ENCODE measurements around the gene POLR3E. TPM values are rescaled to one million over a fixed set of nuclear protein-coding genes. Genes with fewer than 3 reads are reported as not detected.

POLR3E gene
- total RNA-seq, 1 donor from 2014 or later, result 43.3 TPM

DNA sequence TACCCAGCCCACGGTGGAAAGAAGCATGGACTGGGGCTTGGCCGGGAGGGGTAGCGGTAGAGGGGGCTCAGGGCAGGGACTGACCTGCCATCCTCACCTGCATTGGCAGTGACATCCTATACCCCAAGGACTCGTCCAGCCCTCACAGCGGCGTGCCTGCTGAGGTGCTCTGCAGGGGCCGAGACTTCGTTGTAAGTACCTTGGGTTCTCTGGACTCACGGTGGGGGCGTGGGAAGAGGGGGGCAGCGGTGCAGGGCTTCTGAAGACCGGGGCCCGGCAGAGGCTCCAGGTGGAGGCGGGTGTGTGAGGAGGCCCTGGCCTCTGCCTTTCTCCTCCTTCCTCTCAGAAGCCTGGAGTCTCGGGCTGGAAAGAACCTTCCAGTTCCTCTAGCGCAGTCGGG lies 25.5 kb downstream of the POLR3E start:
- no peak for ATAC-seq
- DNase-seq, result peak; percentile 57
- Histone ChIP-seq H3K9me3 (no peaks in the 10 kb centered on the region), H3K36me3 (peaks cover 83% of the 10 kb centered on the region), H3K4me3 (no peak overlapping the region), H3K27ac (no peak overlapping the region), H3K27me3 (no peaks in the 10 kb centered on the region), H3K4me1 (no peaks in the 10 kb centered on the region)
- intact Hi-C loops (cut with DNase I), result no loop called here
- TF ChIP-seq, protein P1, sequence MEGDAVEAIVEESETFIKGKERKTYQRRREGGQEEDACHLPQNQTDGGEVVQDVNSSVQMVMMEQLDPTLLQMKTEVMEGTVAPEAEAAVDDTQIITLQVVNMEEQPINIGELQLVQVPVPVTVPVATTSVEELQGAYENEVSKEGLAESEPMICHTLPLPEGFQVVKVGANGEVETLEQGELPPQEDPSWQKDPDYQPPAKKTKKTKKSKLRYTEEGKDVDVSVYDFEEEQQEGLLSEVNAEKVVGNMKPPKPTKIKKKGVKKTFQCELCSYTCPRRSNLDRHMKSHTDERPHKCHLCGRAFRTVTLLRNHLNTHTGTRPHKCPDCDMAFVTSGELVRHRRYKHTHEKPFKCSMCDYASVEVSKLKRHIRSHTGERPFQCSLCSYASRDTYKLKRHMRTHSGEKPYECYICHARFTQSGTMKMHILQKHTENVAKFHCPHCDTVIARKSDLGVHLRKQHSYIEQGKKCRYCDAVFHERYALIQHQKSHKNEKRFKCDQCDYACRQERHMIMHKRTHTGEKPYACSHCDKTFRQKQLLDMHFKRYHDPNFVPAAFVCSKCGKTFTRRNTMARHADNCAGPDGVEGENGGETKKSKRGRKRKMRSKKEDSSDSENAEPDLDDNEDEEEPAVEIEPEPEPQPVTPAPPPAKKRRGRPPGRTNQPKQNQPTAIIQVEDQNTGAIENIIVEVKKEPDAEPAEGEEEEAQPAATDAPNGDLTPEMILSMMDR (IDR thresholded peaks at IDR 0.05), result no peak

DNA sequence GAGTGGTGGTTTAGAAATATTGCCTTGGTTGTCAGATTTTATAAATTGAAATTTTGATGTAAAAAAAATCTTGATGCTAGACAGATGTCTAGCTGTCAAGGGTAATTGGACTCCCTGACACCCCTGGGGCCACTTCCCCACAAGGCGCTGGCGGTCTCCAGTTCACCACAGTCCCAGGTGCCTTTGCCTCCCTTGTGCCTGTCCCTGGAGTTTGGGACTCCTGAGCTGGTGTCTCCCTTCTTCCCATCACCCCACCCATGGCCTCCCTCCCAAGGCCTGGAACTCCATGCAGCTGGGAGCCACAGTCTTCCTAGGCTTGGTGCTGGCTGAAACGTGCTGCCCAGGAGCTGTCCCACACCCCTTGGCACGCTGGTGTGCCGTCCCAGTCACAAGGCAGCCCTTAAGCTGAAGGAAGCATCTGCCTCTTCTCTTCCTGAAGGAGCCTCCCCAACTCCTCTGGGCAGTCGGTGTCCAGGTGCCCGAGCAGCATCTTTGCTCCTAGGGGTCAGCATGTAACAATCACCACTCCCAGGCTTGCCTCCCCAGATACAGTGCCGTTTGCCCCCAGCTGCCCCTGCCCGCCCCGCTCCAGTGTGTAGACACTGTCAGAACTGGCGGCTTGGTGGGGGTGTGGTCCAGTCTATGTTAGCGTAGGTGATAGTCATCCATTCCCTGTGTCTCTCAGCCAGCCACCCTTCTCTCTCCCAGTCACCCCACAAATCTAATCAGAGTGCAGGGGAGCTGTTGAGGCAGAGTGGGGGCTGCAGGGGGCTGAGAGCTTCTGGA lies 26.2 kb downstream of the POLR3E start:
- DNase-seq, result peak; percentile 57
- Histone ChIP-seq H3K27me3 (no peaks in the 10 kb centered on the region), H3K4me3 (no peak overlapping the region), H3K4me1 (no peaks in the 10 kb centered on the region), H3K27ac (no peak overlapping the region), H3K36me3 (peaks cover 83% of the 10 kb centered on the region), H3K9me3 (no peaks in the 10 kb centered on the region)
- TF ChIP-seq, protein P1 (IDR thresholded peaks at IDR 0.05), result no peak
- intact Hi-C loops (cut with DNase I), result no loop called here
- no peak for ATAC-seq

DNA sequence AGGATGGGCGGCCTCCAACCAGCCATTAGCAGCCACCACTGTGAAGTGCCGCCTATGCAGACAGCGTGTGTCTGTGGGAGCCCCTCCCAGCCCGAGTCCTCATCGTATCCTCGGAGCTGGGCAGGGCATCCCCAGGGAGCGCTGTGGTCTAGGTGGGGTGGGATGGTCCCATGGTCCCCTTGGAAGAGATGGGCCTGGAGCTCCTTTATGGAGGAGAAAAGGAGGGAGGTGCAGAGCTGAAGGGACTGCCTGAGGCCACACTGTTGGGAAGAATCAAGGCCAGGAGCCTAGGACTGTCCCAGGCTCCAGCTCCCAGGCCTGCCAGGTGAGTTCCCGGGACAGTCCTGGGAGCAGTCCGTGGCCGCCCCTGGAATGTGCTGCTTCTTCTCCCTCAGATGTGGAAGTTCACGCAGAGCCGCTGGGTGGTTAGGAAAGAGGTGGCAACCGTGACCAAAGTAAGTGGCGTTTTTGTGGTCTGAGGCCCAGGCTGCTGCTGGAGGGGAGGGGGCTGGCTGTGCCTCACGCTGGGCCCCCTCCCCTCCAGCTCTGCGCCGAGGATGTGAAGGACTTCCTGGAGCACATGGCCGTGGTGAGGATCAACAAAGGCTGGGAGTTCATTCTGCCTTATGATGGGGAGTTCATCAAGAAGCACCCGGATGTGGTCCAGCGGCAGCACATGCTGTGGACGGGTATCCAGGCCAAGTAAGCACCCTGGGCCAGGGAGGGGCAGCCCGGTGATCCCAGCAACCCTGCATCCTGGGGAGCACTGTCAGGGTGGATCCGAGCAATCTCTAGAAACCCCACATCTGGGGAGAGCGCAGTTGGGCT lies 27.0 kb downstream of the POLR3E start:
- H3K27me3 ChIP-seq, result no peaks in the 10 kb centered on the region
- TF ChIP-seq, protein P1 (IDR thresholded peaks at IDR 0.05), result no peak
- ATAC-seq (no peak), DNase-seq (peak; percentile 35)
- H3K36me3 ChIP-seq, result peaks cover 82% of the 10 kb centered on the region
- intact Hi-C loops (cut with DNase I), result no loop called here
- no peaks in the 10 kb centered on the region for H3K4me1 ChIP-seq
- no peak overlapping the region for H3K27ac ChIP-seq
- H3K4me3 ChIP-seq, result no peak overlapping the region
- no peaks in the 10 kb centered on the region for H3K9me3 ChIP-seq

DNA sequence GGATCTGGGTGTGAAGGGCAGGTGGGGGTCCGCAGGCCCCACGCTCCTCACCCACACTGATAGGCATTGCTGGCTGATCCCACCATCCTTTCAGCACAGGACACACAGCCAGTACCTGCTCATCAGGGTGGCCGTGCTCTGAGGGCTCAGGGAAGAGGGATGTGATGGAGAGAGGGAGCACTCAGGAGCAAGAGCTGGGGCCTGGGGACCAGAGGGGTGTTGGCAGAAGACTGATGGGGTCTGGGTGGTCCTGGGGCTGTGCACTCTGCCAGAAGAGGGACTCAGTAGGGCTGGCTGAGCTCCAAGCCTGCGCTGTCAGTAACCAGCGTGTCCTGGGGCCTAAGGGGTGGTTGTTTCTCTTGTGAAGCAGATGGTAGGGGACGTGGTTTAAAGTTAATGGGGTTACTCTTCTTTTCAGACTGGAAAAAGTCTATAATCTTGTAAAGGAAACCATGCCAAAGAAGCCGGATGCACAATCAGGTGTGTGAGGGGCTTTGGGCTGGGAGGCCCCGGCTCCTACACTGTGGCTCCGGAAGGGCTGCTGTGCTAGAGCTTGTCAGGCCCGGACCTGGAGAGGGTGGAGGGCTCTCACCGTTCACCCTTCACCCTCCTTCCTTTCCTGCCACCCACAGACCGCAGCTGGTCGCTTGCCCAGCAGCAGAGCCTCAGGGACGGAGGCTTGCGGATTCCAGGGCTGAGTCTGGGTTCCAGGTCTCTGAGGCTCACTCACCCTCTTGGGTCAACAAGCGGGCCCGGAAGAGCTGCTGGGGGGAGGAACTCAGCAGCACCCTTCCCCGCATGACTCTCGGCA lies 27.8 kb downstream of the POLR3E start:
- Histone ChIP-seq H3K27ac (no peak overlapping the region), H3K4me1 (no peaks in the 10 kb centered on the region), H3K9me3 (no peaks in the 10 kb centered on the region), H3K4me3 (no peak overlapping the region), H3K36me3 (peaks cover 74% of the 10 kb centered on the region), H3K27me3 (no peaks in the 10 kb centered on the region)
- ATAC-seq (no peak), DNase-seq (peak; percentile 54)
- TF ChIP-seq, protein P1 (IDR thresholded peaks at IDR 0.05), result no peak
- intact Hi-C loops (cut with DNase I), result no loop called here

DNA sequence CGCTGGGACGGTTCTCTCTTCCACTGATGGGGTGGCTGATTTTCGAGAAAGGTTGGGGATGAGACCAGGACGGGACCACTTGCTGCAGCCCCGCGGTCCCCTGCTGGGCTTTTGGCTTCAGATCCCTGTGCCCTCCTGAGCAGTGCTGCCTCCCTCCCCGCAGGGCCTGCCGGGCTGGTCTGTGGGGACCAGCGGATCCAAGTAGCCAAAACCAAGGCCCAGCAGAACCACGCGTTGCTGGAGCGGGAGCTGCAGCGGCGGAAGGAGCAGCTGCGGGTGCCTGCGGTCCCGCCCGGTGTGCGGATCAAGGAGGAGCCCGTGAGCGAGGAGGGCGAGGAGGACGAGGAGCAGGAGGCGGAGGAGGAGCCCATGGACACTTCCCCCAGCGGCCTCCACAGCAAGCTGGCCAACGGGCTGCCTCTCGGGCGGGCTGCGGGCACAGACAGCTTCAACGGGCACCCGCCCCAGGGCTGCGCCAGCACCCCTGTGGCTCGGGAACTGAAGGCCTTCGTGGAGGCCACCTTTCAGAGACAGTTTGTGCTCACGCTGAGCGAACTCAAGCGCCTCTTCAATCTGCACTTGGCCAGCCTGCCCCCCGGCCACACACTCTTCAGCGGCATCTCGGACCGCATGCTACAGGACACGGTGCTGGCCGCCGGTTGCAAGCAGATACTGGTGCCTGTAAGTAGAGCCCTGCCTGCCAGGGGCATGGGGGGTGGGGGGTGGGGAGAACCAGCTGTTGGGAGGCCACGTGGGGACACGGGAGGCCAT lies 28.6 kb downstream of the POLR3E start:
- TF ChIP-seq, protein P1 (IDR thresholded peaks at IDR 0.05), result no peak
- Histone ChIP-seq H3K9me3 (no peaks in the 10 kb centered on the region), H3K4me3 (no peak overlapping the region), H3K27ac (no peak overlapping the region), H3K36me3 (peaks cover 71% of the 10 kb centered on the region), H3K4me1 (no peaks in the 10 kb centered on the region), H3K27me3 (no peaks in the 10 kb centered on the region)
- intact Hi-C loops (cut with DNase I), result no loop called here
- ATAC-seq (no peak), DNase-seq (peak; percentile 52)
